ENCODE measurements around the gene EP400.

Gene EP400

DNA sequence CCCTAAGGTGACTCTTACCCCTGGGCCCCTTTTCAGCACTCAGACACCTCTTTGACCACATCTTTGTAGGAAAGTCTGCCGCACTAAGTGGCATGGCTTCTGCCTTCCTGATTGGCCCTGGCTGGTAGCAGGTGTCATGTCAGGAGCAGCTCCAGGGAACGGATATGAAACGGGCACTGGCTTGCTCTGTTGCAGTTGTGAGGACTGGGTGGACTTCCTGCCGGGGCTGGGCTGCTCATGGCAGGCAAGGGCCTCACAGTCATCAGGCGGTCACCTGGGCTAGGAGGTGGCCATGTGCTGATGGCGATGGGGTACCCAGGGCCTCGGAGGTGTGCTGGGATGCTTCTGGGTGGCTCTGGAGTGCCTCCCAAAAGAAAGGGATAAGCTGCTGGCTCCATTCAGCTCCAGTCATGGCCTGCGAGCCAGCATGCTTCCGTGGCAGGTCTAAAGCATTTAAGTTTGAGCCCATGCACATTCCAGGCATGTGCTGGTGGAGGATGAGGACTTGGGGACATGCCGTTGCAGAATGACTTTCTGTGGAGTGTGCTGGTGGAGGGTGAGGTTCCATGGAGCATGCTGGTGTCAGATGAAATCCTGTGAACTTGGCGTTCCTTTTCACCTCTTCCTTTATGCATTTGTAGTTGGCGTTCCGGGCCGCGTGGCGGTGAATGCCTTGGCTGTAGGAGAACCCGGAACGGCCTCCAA, 77.2 kb downstream of the EP400 start:
- H3K9me3 ChIP-seq (ENCODE audit: control insufficient read depth in 2 of 2, low read length in 2 of 2) = no peaks in the 10 kb centered on the region
- H3K4me1 ChIP-seq (ENCODE audit: control insufficient read depth in 2 of 2, insufficient read depth in 2 of 2, low read length in 2 of 2) = no peaks in the 10 kb centered on the region
- H3K4me3 ChIP-seq (ENCODE audit: low read length in 2 of 2) = no peak overlapping the region
- H3K9ac ChIP-seq (ENCODE audit: low read depth in 1 of 2, low read length in 2 of 2) = no peak overlapping the region
- peaks cover 80 to 84% of the 10 kb centered on the region in 2 donors for H3K36me3 ChIP-seq (ENCODE audit: control insufficient read depth in 2 of 2, insufficient read depth in 2 of 2, low read length in 2 of 2)
- H3K27me3 ChIP-seq (ENCODE audit: control insufficient read depth in 2 of 2, insufficient read depth in 2 of 2, low read length in 2 of 2) = no peaks in the 10 kb centered on the region
- H3K27ac ChIP-seq (ENCODE audit: low read depth in 2 of 2, low read length in 2 of 2) = no peak overlapping the region

DNA sequence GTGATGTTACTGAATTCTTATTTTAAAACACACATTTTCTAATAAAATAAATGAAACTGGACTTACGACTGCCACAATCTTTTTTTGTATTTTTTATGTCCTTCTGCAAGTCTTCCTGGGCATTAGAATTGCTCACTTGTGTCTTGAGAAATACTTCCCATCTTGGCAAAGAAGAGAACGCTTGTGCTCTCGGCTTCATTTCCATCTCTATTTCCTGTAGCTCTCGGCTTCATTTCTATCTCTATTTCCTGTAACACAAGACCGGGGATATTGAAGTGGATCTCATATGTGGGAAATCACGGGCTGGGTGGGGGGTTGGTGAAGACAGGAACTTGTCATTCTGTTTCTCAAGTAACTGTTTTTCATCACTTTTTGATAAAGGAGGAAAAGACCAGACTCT, 77.9 kb downstream of the EP400 start:
- no peaks in the 10 kb centered on the region for H3K9me3 ChIP-seq (ENCODE audit: control insufficient read depth in 2 of 2, low read length in 2 of 2)
- H3K9ac ChIP-seq (ENCODE audit: low read depth in 1 of 2, low read length in 2 of 2) = no peak overlapping the region
- H3K27ac ChIP-seq (ENCODE audit: low read depth in 2 of 2, low read length in 2 of 2) = no peak overlapping the region
- H3K27me3 ChIP-seq (ENCODE audit: control insufficient read depth in 2 of 2, insufficient read depth in 2 of 2, low read length in 2 of 2) = no peaks in the 10 kb centered on the region
- H3K36me3 ChIP-seq (ENCODE audit: control insufficient read depth in 2 of 2, insufficient read depth in 2 of 2, low read length in 2 of 2) = peaks cover 81 to 87% of the 10 kb centered on the region in 2 donors
- no peak overlapping the region for H3K4me3 ChIP-seq (ENCODE audit: low read length in 2 of 2)
- no peaks in the 10 kb centered on the region for H3K4me1 ChIP-seq (ENCODE audit: control insufficient read depth in 2 of 2, insufficient read depth in 2 of 2, low read length in 2 of 2)

DNA sequence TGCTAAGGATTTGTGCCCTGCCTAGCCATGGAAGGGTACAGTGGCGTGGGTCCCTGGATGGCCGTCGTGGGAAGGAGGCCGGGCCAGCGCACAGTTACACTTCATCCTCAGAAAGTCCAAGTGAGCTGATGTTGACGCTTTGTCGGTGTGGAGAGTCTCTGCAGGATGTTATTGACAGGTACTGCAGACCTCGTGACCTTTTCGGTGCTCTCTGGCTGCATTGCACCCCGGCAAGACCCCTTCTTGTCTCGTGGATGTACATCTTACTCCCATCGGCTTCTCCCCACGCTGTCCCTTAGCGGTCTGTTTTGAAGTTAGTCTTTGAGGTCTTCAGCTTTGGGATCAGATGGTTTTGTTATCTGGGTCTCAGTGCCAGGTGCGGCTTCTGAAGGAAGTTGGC, 78.4 kb downstream of the EP400 start:
- no peak overlapping the region for H3K27ac ChIP-seq (ENCODE audit: low read depth in 2 of 2, low read length in 2 of 2)
- no peaks in the 10 kb centered on the region for H3K9me3 ChIP-seq (ENCODE audit: control insufficient read depth in 2 of 2, low read length in 2 of 2)
- H3K9ac ChIP-seq (ENCODE audit: low read depth in 1 of 2, low read length in 2 of 2) = no peak overlapping the region
- H3K27me3 ChIP-seq (ENCODE audit: control insufficient read depth in 2 of 2, insufficient read depth in 2 of 2, low read length in 2 of 2) = no peaks in the 10 kb centered on the region
- H3K4me1 ChIP-seq (ENCODE audit: control insufficient read depth in 2 of 2, insufficient read depth in 2 of 2, low read length in 2 of 2) = no peaks in the 10 kb centered on the region
- peaks cover 81 to 87% of the 10 kb centered on the region in 2 donors for H3K36me3 ChIP-seq (ENCODE audit: control insufficient read depth in 2 of 2, insufficient read depth in 2 of 2, low read length in 2 of 2)
- H3K4me3 ChIP-seq (ENCODE audit: low read length in 2 of 2) = no peak overlapping the region

DNA sequence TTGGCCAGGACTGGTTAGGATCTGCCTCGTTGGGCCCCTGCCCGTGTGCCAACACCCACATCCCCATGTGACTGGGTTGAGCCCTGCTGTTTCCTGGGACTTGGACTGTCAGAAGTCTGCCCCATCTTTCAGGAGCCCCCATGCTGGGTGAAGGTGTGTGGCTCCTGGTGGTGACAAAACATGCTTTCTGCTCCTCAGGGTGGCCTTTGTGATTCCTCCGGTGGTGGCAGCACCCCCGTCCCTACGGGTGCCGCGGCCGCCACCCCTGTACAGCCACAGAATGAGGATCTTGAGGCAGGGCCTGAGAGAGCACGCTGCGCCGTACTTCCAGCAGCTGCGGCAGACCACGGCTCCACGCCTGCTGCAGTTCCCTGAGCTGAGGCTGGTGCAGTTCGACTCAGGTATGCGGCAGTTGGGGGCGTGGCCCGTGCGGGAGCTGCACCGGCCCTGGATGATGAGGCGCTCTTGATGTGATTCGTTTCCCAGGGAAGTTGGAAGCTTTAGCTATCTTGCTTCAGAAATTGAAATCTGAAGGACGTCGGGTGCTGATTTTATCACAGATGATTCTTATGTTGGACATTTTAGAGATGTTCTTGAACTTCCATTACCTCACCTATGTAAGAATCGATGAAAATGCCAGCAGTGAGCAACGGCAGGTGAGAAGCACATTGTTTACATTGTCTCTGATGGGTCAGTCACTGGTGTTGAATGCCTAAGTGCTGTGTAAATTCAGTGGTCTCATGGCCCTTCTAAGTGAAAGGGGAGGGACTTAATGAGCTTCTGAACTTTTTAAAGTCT, 80.0 kb downstream of the EP400 start:
- no peak overlapping the region for H3K27ac ChIP-seq (ENCODE audit: low read depth in 2 of 2, low read length in 2 of 2)
- H3K9ac ChIP-seq (ENCODE audit: low read depth in 1 of 2, low read length in 2 of 2) = no peak overlapping the region

DNA sequence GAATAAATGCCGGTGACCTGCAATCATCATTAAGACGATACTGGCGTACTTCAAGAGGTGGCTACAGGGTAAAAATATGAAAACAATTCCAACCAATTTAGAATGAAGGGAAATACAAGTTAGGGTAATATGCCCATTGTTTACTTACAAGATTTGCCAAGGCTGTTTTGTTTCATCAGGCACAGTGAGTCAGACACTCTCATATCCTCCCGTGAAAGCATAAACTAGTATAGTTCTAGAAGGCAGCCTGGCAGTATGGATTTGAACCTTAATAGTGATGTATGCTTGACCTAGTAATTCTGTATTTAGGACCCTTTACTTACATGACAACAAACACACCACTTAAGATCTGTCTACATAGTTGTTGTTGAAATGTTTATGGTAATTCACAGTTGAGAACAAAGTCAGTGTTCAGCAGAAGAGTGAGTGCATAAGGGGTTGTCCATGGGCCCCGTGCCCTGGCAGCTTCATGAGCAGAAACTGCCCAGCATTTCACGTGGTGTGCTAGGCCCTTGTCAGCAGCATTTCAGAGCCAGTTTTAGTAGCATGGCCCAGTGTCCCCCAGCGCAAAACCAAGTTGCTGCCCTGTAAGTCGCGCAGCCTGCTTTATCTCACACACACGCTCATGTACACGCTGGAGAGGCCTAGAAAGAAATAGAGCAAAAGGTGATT, 80.8 kb downstream of the EP400 start:
- Histone ChIP-seq H3K4me1 (ENCODE audit: control insufficient read depth in 2 of 2, insufficient read depth in 2 of 2, low read length in 2 of 2) (no peaks in the 10 kb centered on the region), H3K9me3 (ENCODE audit: control insufficient read depth in 2 of 2, low read length in 2 of 2) (no peaks in the 10 kb centered on the region), H3K27ac (ENCODE audit: low read depth in 2 of 2, low read length in 2 of 2) (no peak overlapping the region), H3K36me3 (ENCODE audit: control insufficient read depth in 2 of 2, insufficient read depth in 2 of 2, low read length in 2 of 2) (peaks cover 80 to 87% of the 10 kb centered on the region in 2 donors), H3K9ac (ENCODE audit: low read depth in 1 of 2, low read length in 2 of 2) (no peak overlapping the region), H3K4me3 (ENCODE audit: low read length in 2 of 2) (no peak overlapping the region), H3K27me3 (ENCODE audit: control insufficient read depth in 2 of 2, insufficient read depth in 2 of 2, low read length in 2 of 2) (no peaks in the 10 kb centered on the region)

More for the DNA sequence above, 80.0 kb downstream of the EP400 start:
- H3K27me3 ChIP-seq (ENCODE audit: control insufficient read depth in 2 of 2, insufficient read depth in 2 of 2, low read length in 2 of 2) = no peaks in the 10 kb centered on the region
- no peaks in the 10 kb centered on the region for H3K4me1 ChIP-seq (ENCODE audit: control insufficient read depth in 2 of 2, insufficient read depth in 2 of 2, low read length in 2 of 2)
- no peak overlapping the region for H3K4me3 ChIP-seq (ENCODE audit: low read length in 2 of 2)
- H3K9me3 ChIP-seq (ENCODE audit: control insufficient read depth in 2 of 2, low read length in 2 of 2) = no peaks in the 10 kb centered on the region
- H3K36me3 ChIP-seq (ENCODE audit: control insufficient read depth in 2 of 2, insufficient read depth in 2 of 2, low read length in 2 of 2) = peaks cover 80 to 87% of the 10 kb centered on the region in 2 donors

DNA sequence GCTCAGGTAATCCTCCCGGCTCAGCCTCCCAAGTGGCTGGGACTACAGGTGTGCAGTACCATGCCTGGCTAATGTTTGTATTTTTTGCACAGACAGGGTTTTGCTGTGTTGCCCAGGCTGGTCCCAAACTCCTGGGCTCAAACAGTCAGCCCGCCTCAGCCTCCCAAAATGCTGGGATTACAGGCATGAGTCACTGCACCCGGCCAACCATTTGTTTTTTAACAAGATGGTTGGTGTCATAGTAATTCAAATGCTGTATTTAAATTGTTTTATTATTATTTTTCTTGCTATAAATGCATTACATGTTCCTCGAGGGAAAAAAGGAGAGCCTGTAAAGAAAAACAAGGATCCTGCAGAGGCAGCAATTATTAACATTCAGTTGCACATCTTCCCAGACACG, 83.9 kb downstream of the EP400 start:
- peaks cover 79 to 81% of the 10 kb centered on the region in 2 donors for H3K36me3 ChIP-seq (ENCODE audit: control insufficient read depth in 2 of 2, insufficient read depth in 2 of 2, low read length in 2 of 2)
- H3K9ac ChIP-seq (ENCODE audit: low read depth in 1 of 2, low read length in 2 of 2) = no peak overlapping the region
- H3K4me1 ChIP-seq (ENCODE audit: control insufficient read depth in 2 of 2, insufficient read depth in 2 of 2, low read length in 2 of 2) = no peaks in the 10 kb centered on the region
- no peaks in the 10 kb centered on the region for H3K27me3 ChIP-seq (ENCODE audit: control insufficient read depth in 2 of 2, insufficient read depth in 2 of 2, low read length in 2 of 2)
- H3K4me3 ChIP-seq (ENCODE audit: low read length in 2 of 2) = no peak overlapping the region
- no peaks in the 10 kb centered on the region for H3K9me3 ChIP-seq (ENCODE audit: control insufficient read depth in 2 of 2, low read length in 2 of 2)
- no peak overlapping the region for H3K27ac ChIP-seq (ENCODE audit: low read depth in 2 of 2, low read length in 2 of 2)

DNA sequence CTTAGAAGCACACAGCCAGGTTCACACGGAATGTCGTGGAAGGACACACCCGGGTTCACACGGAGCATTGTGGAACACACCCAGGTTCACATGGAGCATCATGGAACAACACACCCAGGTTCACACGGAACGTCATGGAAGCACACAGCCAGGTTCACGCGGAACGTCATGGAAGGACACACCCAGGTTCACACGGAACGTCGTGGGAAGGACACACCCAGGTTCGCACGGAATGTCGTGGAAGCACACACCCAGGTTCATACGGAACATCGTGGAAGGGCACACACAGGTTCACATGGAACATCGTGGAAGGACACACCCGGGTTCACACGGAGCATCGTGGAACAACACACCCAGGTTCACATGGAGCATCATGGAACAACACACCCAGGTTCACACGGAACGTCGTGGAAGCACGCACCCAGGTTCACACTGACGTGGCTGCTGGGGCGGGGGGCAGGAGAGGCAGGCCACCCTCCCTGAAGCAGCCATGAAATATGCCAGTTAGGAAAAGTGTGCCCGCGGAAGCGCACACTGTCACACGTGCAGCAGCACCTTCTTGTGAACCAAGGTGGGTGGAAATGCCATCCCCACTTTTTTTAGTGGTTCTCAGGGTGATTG, 86.4 kb downstream of the EP400 start:
- Histone ChIP-seq H3K27me3 (ENCODE audit: control insufficient read depth in 2 of 2, insufficient read depth in 2 of 2, low read length in 2 of 2) (no peaks in the 10 kb centered on the region), H3K9ac (ENCODE audit: low read depth in 1 of 2, low read length in 2 of 2) (no peak overlapping the region), H3K4me3 (ENCODE audit: low read length in 2 of 2) (no peak overlapping the region), H3K4me1 (ENCODE audit: control insufficient read depth in 2 of 2, insufficient read depth in 2 of 2, low read length in 2 of 2) (no peaks in the 10 kb centered on the region), H3K36me3 (ENCODE audit: control insufficient read depth in 2 of 2, insufficient read depth in 2 of 2, low read length in 2 of 2) (peaks cover 67 to 78% of the 10 kb centered on the region in 2 donors), H3K27ac (ENCODE audit: low read depth in 2 of 2, low read length in 2 of 2) (no peak overlapping the region), H3K9me3 (ENCODE audit: control insufficient read depth in 2 of 2, low read length in 2 of 2) (no peaks in the 10 kb centered on the region)

DNA sequence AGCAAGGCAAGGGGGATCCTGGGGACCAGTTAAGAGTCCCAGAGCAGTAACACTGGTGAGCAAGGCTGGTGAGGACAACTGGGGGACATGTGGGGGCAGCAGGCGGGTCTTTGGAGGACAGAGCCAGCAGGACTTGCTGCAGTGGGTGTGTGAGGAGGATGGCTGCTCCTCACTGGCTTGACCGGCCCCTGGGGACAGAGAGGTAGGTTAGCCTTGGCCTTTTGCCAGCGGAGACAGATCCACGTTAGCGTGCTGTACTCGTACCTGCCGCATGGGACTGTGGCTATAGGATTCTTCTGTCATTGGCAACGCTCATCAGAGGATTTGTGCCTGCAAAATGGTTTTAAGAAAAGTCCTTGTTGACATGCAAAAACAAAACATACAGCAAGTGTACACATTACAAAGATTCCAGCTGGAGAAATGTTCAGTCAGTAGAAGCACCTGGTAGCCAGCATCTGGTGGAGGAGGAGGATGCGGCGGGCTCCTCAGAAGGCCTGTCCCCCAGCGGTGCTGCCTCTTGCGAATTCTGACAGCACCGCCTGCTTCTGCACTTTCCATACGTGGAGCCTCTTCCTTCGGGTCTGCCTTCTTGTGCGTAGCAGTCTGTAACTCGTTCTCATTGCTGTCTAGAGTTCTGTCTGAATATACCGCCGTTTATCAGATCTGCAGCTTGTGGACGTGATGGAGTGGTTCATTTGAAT, 91.3 kb downstream of the EP400 start:
- Histone ChIP-seq H3K27me3 (ENCODE audit: control insufficient read depth in 2 of 2, insufficient read depth in 2 of 2, low read length in 2 of 2) (no peaks in the 10 kb centered on the region), H3K9me3 (ENCODE audit: control insufficient read depth in 2 of 2, low read length in 2 of 2) (no peaks in the 10 kb centered on the region), H3K36me3 (ENCODE audit: control insufficient read depth in 2 of 2, insufficient read depth in 2 of 2, low read length in 2 of 2) (peaks cover 59 to 76% of the 10 kb centered on the region in 2 donors), H3K4me3 (ENCODE audit: low read length in 2 of 2) (no peak overlapping the region), H3K4me1 (ENCODE audit: control insufficient read depth in 2 of 2, insufficient read depth in 2 of 2, low read length in 2 of 2) (no peaks in the 10 kb centered on the region), H3K27ac (ENCODE audit: low read depth in 2 of 2, low read length in 2 of 2) (no peak overlapping the region), H3K9ac (ENCODE audit: low read depth in 1 of 2, low read length in 2 of 2) (no peak overlapping the region)

DNA sequence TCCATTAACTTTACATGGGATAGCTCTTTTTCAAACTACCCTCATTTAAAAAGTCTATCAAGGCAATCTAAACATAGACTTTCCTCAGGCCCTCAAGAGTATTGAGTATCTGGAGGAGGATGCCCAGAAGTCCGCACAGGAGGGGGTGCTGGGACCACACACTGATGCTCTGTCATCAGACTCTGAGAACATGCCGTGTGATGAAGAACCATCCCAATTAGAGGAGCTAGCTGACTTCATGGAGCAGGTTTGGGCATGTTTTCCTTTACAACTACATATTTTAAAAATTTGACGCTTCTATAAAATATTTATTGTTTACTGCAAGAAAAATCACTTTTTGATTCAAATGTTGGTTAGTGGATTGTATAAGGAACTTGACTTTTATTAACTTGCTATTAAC, 93.5 kb downstream of the EP400 start:
- Histone ChIP-seq H3K4me3 (ENCODE audit: low read length in 2 of 2) (no peak overlapping the region), H3K9me3 (ENCODE audit: control insufficient read depth in 2 of 2, low read length in 2 of 2) (no peaks in the 10 kb centered on the region), H3K36me3 (ENCODE audit: control insufficient read depth in 2 of 2, insufficient read depth in 2 of 2, low read length in 2 of 2) (peaks cover 47 to 69% of the 10 kb centered on the region in 2 donors), H3K9ac (ENCODE audit: low read depth in 1 of 2, low read length in 2 of 2) (no peak overlapping the region), H3K27me3 (ENCODE audit: control insufficient read depth in 2 of 2, insufficient read depth in 2 of 2, low read length in 2 of 2) (no peaks in the 10 kb centered on the region), H3K27ac (ENCODE audit: low read depth in 2 of 2, low read length in 2 of 2) (no peak overlapping the region), H3K4me1 (ENCODE audit: control insufficient read depth in 2 of 2, insufficient read depth in 2 of 2, low read length in 2 of 2) (no peaks in the 10 kb centered on the region)
